ENCODE results near the gene OR2T3.
"Not testable (repeated sequence)": the region's sequence is repeated elsewhere in the genome, so short reads cannot be mapped to it uniquely, and the experiment has no call there.

DNA sequence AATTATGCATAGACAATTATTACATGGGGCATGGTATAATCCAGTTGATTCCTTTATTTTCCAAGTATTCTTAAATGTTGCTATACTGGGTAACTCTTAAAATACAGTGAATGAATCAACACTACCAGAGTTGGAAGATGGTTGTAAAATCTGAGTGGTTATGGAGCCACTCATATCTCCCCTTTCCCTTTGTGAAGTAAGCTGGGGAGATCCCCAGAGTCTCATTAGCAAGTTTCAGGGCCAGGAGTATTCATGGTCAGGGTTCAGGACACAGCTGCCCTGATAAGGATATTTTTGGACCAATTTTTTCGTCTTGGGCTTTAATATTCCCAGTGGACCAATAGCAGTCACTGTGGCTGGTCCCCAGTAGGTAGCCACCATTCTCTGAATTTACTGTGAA lies 34.5 kb upstream of the OR2T3 start:
- TF ChIP-seq, protein P1, sequence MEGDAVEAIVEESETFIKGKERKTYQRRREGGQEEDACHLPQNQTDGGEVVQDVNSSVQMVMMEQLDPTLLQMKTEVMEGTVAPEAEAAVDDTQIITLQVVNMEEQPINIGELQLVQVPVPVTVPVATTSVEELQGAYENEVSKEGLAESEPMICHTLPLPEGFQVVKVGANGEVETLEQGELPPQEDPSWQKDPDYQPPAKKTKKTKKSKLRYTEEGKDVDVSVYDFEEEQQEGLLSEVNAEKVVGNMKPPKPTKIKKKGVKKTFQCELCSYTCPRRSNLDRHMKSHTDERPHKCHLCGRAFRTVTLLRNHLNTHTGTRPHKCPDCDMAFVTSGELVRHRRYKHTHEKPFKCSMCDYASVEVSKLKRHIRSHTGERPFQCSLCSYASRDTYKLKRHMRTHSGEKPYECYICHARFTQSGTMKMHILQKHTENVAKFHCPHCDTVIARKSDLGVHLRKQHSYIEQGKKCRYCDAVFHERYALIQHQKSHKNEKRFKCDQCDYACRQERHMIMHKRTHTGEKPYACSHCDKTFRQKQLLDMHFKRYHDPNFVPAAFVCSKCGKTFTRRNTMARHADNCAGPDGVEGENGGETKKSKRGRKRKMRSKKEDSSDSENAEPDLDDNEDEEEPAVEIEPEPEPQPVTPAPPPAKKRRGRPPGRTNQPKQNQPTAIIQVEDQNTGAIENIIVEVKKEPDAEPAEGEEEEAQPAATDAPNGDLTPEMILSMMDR (IDR thresholded peaks at IDR 0.05): not testable (repeated sequence)
- TF ChIP-seq POLR2A (IDR thresholded peaks at IDR 0.05): not testable (repeated sequence)

Data from Peyer's patch (tissue), 4 donors.